ENCODE results near the gene PRSS27.

The PRSS27 gene

DNA sequence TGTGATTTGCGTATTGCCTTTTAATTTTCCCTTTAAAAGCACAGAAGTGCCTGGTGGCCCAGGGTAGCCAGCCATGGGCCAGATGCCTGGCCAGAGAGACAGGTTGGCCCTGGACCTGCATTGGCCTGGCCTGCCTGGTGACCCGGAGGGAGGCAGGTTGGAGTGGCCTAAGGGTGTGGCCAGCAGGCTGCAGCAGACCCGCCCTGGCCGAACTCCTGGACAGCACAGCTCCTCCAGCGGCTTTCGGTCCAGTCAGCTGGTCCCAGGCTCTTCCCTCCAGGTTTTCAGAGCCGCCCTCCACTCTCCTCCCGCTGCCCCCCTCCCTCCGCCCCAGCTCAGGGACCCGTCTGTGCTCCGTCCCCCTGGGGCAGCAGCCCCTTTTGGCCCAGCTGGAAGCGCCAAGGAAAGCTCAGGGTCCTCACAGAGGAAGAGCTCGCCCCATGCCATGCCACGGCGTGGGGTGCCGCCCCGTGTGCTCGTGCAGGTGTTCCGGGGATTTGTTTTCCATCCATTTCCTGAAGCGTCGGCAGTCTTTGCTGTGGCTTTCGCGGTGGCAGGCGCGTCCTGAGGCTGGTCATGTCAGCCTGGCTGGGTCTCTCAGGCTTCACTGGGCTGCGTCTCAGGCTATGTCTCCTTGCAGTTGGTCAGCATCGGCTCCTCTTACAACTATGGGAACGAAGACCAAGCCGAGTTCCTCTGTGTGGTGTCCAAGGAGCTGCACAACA is 18.1 kb downstream of the PRSS27 start:
- TF ChIP-seq, protein P1, sequence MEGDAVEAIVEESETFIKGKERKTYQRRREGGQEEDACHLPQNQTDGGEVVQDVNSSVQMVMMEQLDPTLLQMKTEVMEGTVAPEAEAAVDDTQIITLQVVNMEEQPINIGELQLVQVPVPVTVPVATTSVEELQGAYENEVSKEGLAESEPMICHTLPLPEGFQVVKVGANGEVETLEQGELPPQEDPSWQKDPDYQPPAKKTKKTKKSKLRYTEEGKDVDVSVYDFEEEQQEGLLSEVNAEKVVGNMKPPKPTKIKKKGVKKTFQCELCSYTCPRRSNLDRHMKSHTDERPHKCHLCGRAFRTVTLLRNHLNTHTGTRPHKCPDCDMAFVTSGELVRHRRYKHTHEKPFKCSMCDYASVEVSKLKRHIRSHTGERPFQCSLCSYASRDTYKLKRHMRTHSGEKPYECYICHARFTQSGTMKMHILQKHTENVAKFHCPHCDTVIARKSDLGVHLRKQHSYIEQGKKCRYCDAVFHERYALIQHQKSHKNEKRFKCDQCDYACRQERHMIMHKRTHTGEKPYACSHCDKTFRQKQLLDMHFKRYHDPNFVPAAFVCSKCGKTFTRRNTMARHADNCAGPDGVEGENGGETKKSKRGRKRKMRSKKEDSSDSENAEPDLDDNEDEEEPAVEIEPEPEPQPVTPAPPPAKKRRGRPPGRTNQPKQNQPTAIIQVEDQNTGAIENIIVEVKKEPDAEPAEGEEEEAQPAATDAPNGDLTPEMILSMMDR (IDR thresholded peaks at IDR 0.05; ENCODE audit: control insufficient read depth, insufficient read depth, low read depth, low read length, missing control alignments), result no peak
- DNase-seq (ENCODE audit: low read depth), result no peak
- H3K4me3 ChIP-seq (ENCODE audit: control insufficient read depth, low read depth, low read length), result no peak overlapping the region

DNA sequence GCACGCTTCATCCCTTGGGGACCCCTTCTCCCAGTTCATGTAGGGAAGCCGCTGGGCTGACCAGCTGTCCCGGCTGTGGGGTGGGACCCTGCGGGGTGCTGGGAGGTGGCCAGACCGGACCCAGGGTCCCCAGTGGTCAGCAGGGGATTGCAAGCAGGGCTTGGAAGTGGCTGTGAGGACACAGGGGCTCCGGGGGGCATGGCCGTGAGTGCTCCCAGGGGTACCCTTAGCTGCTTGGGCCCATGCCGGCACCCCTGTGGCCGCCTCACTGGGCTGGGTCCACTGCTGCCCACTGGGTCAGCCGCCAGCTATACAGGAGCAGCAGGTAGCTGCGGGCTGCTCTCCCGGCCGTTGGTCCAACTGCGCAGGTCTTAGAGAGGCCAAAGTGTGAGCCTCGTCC is 18.8 kb downstream of the PRSS27 start:
- DNase-seq (ENCODE audit: low read depth), result no peak
- TF ChIP-seq, protein P1 (IDR thresholded peaks at IDR 0.05; ENCODE audit: control insufficient read depth, insufficient read depth, low read depth, low read length, missing control alignments), result no peak
- H3K4me3 ChIP-seq (ENCODE audit: control insufficient read depth, low read depth, low read length), result no peak overlapping the region

DNA sequence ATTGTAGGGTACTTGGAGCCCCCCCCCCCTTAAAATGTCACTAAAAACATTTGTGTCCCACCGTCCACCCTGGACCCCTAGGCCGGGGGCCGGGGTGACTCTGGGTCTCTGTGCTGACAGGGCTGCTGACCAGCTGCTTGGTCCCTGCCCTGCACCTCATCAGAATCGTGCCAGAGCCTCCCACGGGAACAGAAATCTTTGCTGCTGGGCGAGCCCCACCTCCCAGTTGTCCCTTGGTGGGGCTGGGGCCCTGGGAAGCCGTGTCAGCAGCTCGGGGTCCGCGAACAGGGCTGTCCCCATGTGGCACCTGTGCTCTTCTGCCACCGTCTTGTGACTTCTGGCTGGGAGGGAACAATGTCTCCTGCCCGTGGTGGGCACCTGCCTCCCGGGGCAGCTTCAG is 19.2 kb downstream of the PRSS27 start:
- TF ChIP-seq, protein P1 (IDR thresholded peaks at IDR 0.05; ENCODE audit: control insufficient read depth, insufficient read depth, low read depth, low read length, missing control alignments), result no peak
- DNase-seq (ENCODE audit: low read depth), result no peak
- H3K4me3 ChIP-seq (ENCODE audit: control insufficient read depth, low read depth, low read length), result no peak overlapping the region

DNA sequence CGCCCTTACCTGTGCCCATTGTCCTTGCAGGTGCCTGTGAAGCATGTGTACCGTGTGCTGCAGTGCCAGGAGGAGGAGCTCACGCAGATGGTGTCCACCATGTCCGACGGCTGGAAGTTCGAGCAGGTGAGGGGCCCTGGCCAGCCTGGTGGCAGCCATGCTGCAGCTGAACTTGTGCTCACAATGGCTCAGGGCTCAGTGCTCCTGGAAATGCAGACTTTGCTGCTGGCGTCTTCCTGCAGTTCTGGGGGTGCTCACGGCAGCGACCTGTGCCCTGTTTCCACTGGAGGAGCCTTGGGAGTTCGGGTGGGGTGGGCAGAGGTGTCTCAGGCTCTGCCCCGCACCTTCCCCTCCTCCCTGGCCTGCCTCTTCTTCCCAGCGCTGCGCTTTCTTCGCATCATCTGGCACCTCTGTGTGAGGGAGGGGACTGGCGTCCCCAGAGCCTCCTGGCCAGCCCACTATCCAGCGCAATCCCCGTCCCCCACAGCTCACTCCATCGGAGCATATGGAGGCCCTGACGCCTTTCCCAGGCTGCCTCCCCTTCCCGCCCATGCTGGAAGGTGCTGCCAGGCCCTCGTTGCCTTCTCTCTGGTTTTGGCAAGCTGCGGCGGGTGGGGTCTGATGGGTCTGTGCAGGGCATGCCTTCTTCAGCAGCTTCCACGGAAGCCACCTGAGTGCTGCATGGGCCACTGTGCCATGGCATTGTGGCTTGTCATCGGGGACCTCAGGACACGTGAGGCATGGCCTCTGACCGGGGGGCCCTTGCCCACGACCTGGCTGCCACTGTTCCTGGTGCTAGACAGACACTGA is 20.0 kb downstream of the PRSS27 start:
- no peak for DNase-seq (ENCODE audit: low read depth)
- H3K4me3 ChIP-seq (ENCODE audit: control insufficient read depth, low read depth, low read length), result no peak overlapping the region
- TF ChIP-seq, protein P1 (IDR thresholded peaks at IDR 0.05; ENCODE audit: control insufficient read depth, insufficient read depth, low read depth, low read length, missing control alignments), result no peak

DNA sequence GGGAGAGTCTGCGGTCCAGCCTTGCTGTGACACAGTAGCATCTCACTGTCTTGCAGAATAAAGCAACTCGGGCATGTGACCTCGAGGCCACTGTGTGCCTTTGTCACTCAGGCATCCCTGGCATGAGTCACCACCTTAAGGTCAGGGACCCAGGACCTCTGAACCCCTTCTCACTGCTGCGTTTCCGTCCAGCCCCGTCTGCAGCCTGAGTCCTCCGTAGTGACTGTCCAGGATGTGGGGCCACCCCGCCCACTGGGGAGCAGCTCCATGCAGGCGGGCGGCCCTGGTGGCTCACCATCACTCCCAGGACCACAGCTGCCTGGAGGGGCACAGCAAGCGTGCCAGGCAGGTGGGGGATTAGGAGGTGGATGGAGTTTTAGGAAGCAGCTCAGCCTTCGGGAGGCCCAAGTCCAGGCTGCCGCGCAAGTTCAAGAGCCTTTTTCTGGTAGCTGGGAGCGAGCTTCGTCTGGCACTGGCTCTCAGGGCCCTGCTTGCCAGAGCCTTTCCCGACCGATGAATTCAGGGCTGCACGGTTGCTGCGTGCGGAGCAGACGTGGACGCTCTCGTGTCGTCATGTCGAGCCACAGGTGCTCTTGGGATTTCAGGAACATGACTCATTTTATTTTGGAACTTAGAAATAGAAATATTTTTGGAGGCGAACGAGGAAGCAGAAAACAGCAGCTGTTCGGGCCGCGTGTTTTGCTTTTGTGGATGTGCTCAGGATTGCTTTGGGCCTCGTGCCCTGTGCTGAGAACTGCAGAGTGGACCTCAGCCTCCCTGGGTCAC is 20.9 kb downstream of the PRSS27 start:
- no peak for DNase-seq (ENCODE audit: low read depth)
- no peak overlapping the region for H3K4me3 ChIP-seq (ENCODE audit: control insufficient read depth, low read depth, low read length)
- TF ChIP-seq, protein P1 (IDR thresholded peaks at IDR 0.05; ENCODE audit: control insufficient read depth, insufficient read depth, low read depth, low read length, missing control alignments), result no peak

DNA sequence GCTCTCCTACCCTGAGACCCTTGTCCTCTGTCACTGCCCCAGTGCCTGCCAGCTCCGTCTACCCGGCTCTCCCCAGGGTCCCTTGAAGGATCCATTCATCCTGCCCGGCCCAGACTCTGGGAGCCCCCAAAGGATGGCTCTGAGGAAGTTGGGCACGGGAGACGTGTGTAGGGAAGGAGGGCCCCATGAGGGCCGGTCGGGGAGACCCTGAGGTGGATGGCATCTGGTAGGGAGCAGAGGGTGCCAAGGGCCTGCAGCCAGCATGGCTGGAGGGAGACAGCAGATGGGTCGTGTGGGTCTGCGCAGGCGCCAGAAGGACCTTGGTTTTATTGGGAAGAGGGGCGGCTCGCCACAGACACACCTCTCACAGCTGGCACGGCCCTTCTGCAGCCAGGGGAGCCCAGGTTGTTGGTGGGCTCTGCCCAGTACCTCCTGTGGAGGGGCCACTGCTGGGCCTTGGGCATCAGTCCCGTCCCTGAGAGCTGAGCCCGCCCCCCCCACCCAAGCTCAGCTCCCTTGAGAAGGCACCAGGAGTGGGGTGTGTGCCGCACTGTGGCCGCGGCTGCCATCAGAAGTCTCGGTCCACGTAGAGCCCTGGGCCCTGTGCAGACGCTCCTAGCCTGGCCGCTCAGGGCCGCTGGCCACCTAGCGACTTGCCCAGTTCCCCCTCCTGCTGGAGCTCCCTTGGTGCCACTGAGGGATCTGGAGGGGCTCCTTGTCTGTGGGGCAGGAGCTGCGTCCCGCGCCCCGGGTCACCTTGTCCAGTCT is 21.7 kb downstream of the PRSS27 start:
- TF ChIP-seq, protein P1 (IDR thresholded peaks at IDR 0.05; ENCODE audit: control insufficient read depth, insufficient read depth, low read depth, low read length, missing control alignments), result no peak
- H3K4me3 ChIP-seq (ENCODE audit: control insufficient read depth, low read depth, low read length), result no peak overlapping the region
- DNase-seq (ENCODE audit: low read depth), result no peak
